Activated naive CD4-positive, alpha-beta T cell treated with anti-CD3 and anti-CD28 coated beads for 36 hours (primary cell): Measurements from ENCODE around the gene RHOBTB3. TPM values are rescaled to one million over a fixed set of nuclear protein-coding genes. Genes with fewer than 3 reads are reported as not detected.
"Not testable (repeated sequence)": the region's sequence is repeated elsewhere in the genome, so short reads cannot be mapped to it uniquely, and the experiment has no call there.

Experiments
- CTCF ChIA-PET: fragments of 350-600 bp; sonication (Branson Sonifier 250); formaldehyde crosslinking; loops from one replicate; lab custom pipeline; 2021; ENCODE audit warnings: antibody characterized with exemption; lab: Charles Lee
- DNase-seq: peaks from one replicate; pipeline ENCODE4 v3.0.0-alpha.2; 2020
- H3K27ac Mint-ChIP-seq: one replicate; pipeline ENCODE4 v1.8.0; 2021; ENCODE audit warnings: mild to moderate bottlenecking, mixed read lengths
- H3K27me3 Mint-ChIP-seq: one replicate; pipeline ENCODE4 v1.8.0; 2021; ENCODE audit warnings: low read depth, mixed read lengths
- H3K36me3 Mint-ChIP-seq: one replicate; pipeline ENCODE4 v1.8.0; 2021; ENCODE audit warnings: low read depth, mixed read lengths
- H3K4me1 Mint-ChIP-seq: one replicate; pipeline ENCODE4 v1.8.0; 2021; ENCODE audit warnings: low read depth, mixed read lengths
- H3K4me3 Mint-ChIP-seq: one replicate; pipeline ENCODE4 v1.8.0; 2021; ENCODE audit warnings: mild to moderate bottlenecking, moderate library complexity, mixed read lengths
- H3K9me3 Mint-ChIP-seq: one replicate; pipeline ENCODE4 v1.8.0; 2021; ENCODE audit warnings: mixed read lengths
- intact Hi-C: fragments of 100-400 bp; cut with micrococcal nuclease; formaldehyde crosslinking; loops from one replicate; pipeline ENCODE4 v1.15.1; 2023
- total RNA-seq, 2 experiments: library from RNA; stranded (reverse); gene quantifications; one replicate each; pipeline ENCODE4 v1.2.3, GENCODE V29; 2021

The RHOBTB3 gene
- total RNA-seq, 2 experiments from 2014 or later = 1.5 to 2.4 TPM

GRCh38 chr5:95830226-95830625, 99.1 kb downstream of the RHOBTB3 start:
- CTCF ChIA-PET = interaction anchor here (1.5 kb wide), 1 partner anchor 8 kb away, joined by 3 read pairs; the partner anchor contains the start of gene GLRX
- Mint-ChIP-seq H3K27me3 (no peaks in the 10 kb centered on the region), H3K36me3 (no peaks in the 10 kb centered on the region), H3K9me3 (no peaks in the 10 kb centered on the region), H3K4me1 (peaks cover 37% of the 10 kb centered on the region), H3K4me3 (no peak overlapping the region), H3K27ac (no peak overlapping the region)
- DNase-seq = no peak
- intact Hi-C loops = no loop called here

GRCh38 chr5:95832664-95833063, 101.5 kb downstream of the RHOBTB3 start:
- Mint-ChIP-seq H3K27me3 (no peaks in the 10 kb centered on the region), H3K4me3 (no peak overlapping the region), H3K36me3 (no peaks in the 10 kb centered on the region), H3K4me1 (peaks cover 45% of the 10 kb centered on the region), H3K27ac (no peak overlapping the region), H3K9me3 (no peaks in the 10 kb centered on the region)
- CTCF ChIA-PET = interaction anchor here (1.0 to 2.4 kb wide), 4 partner anchors 9 to 168 kb away, joined by 3 to 11 read pairs (median 4); no protein-coding TSS in a partner anchor
- DNase-seq = no peak
- intact Hi-C loops = no loop called here

- Mint-ChIP-seq H3K36me3 (no peaks in the 10 kb centered on the region), H3K4me1 (peaks cover 47% of the 10 kb centered on the region), H3K27me3 (no peaks in the 10 kb centered on the region), H3K9me3 (no peaks in the 10 kb centered on the region), H3K27ac (peak overlapping the region; percentile 92), H3K4me3 (peak overlapping the region; percentile 77)
- intact Hi-C loops = loop anchor here (1.0 to 2.0 kb wide), 5 partner anchors 7 to 281 kb away; partner anchors contain the start of genes ARSK and SKIC3
- peak; percentile 57 for DNase-seq
- CTCF ChIA-PET = interaction anchor here (1.1 to 17.5 kb wide), 7 partner anchors 7 to 51 kb away, joined by 4 to 497 read pairs (median 13); partner anchors contain the start of gene GLRX
Measured at GRCh38 chr5:95835682-95836385, 104.7 kb downstream of the RHOBTB3 start.

GRCh38 chr5:95836544-95836943, 105.4 kb downstream of the RHOBTB3 start:
- Mint-ChIP-seq H3K36me3 (no peaks in the 10 kb centered on the region), H3K27ac (peak overlapping the region; percentile 14)

GRCh38 chr5:95836971-95837370, 105.8 kb downstream of the RHOBTB3 start:
- not testable (repeated sequence) for H3K9me3 Mint-ChIP-seq

More at GRCh38 chr5:95836544-95836943, 105.4 kb downstream of the RHOBTB3 start:
- DNase-seq = no peak
- intact Hi-C loops = no loop called here
- H3K9me3 Mint-ChIP-seq = no peaks in the 10 kb centered on the region
- H3K4me3 Mint-ChIP-seq = no peak overlapping the region
- peaks cover 47% of the 10 kb centered on the region for H3K4me1 Mint-ChIP-seq
- H3K27me3 Mint-ChIP-seq = no peaks in the 10 kb centered on the region
- CTCF ChIA-PET = interaction anchor here (0.8 to 17.5 kb wide), 7 partner anchors 10 to 143 kb away, joined by 3 to 497 read pairs (median 13); partner anchors contain the start of gene GLRX

GRCh38 chr5:95837492-95837891, 106.4 kb downstream of the RHOBTB3 start:
- no peaks in the 10 kb centered on the region for H3K36me3 Mint-ChIP-seq
- peaks cover 46% of the 10 kb centered on the region for H3K4me1 Mint-ChIP-seq
- H3K4me3 Mint-ChIP-seq = no peak overlapping the region
- DNase-seq = no peak
- H3K27ac Mint-ChIP-seq = no peak overlapping the region
- CTCF ChIA-PET = interaction anchor here (0.6 to 17.5 kb wide), 6 partner anchors 9 to 215 kb away, joined by 3 to 497 read pairs (median 10); partner anchors contain the start of gene GLRX
- H3K9me3 Mint-ChIP-seq = no peaks in the 10 kb centered on the region
- intact Hi-C loops = no loop called here
- H3K27me3 Mint-ChIP-seq = no peaks in the 10 kb centered on the region

More at GRCh38 chr5:95836971-95837370, 105.8 kb downstream of the RHOBTB3 start:
- H3K27me3 Mint-ChIP-seq, intact Hi-C loops, DNase-seq, H3K36me3 Mint-ChIP-seq, H3K4me3 Mint-ChIP-seq: not testable (repeated sequence)
- H3K4me1 Mint-ChIP-seq = peaks cover 47% of the 10 kb centered on the region
- CTCF ChIA-PET = interaction anchor here (0.6 to 17.5 kb wide), 9 partner anchors 9 to 215 kb away, joined by 3 to 497 read pairs (median 5); partner anchors contain the start of gene GLRX
- H3K27ac Mint-ChIP-seq = peak overlapping the region; percentile 2

GRCh38 chr5:95838001-95838520, 106.9 kb downstream of the RHOBTB3 start:
- no peak overlapping the region for H3K27ac Mint-ChIP-seq
- H3K36me3 Mint-ChIP-seq = no peaks in the 10 kb centered on the region
- no peak overlapping the region for H3K4me3 Mint-ChIP-seq
- CTCF ChIA-PET = interaction anchor here (0.9 to 17.5 kb wide), 5 partner anchors 8 to 191 kb away, joined by 4 to 497 read pairs (median 6); partner anchors contain the start of gene GLRX
- H3K4me1 Mint-ChIP-seq = peaks cover 45% of the 10 kb centered on the region
- no peak for DNase-seq
- no peaks in the 10 kb centered on the region for H3K9me3 Mint-ChIP-seq
- no peaks in the 10 kb centered on the region for H3K27me3 Mint-ChIP-seq
- intact Hi-C loops = no loop called here

GRCh38 chr5:95838556-95838955, 107.4 kb downstream of the RHOBTB3 start:
- Mint-ChIP-seq H3K4me3 (no peak overlapping the region), H3K27ac (no peak overlapping the region), H3K9me3 (no peaks in the 10 kb centered on the region), H3K4me1 (peaks cover 46% of the 10 kb centered on the region), H3K36me3 (no peaks in the 10 kb centered on the region), H3K27me3 (no peaks in the 10 kb centered on the region)
- intact Hi-C loops = no loop called here
- CTCF ChIA-PET = interaction anchor here (1.1 to 17.5 kb wide), 3 partner anchors 8 to 54 kb away, joined by 6 to 497 read pairs (median 61); partner anchors contain the start of gene GLRX
- no peak for DNase-seq

- Mint-ChIP-seq H3K4me3 (no peak overlapping the region), H3K27me3 (no peaks in the 10 kb centered on the region), H3K27ac (no peak overlapping the region), H3K36me3 (no peaks in the 10 kb centered on the region), H3K4me1 (peaks cover 35% of the 10 kb centered on the region), H3K9me3 (no peaks in the 10 kb centered on the region)
- intact Hi-C loops = no loop called here
- CTCF ChIA-PET = interaction anchor here (0.7 to 17.5 kb wide), 6 partner anchors 8 to 68 kb away, joined by 3 to 497 read pairs (median 4); no protein-coding TSS in a partner anchor
- DNase-seq = no peak
Measured at GRCh38 chr5:95839658-95840057, 108.5 kb downstream of the RHOBTB3 start.

GRCh38 chr5:95840956-95841705, 110.0 kb downstream of the RHOBTB3 start:
- Mint-ChIP-seq H3K27me3 (no peaks in the 10 kb centered on the region), H3K27ac (peak overlapping the region; percentile 22), H3K9me3 (no peaks in the 10 kb centered on the region), H3K4me3 (no peak overlapping the region), H3K4me1 (peaks cover 27% of the 10 kb centered on the region), H3K36me3 (no peaks in the 10 kb centered on the region)
- CTCF ChIA-PET = interaction anchor here (0.6 to 17.5 kb wide), 5 partner anchors 20 to 177 kb away, joined by 3 to 497 read pairs (median 5); no protein-coding TSS in a partner anchor
- intact Hi-C loops = no loop called here
- DNase-seq = no peak

- no peaks in the 10 kb centered on the region for H3K9me3 Mint-ChIP-seq
- no peak overlapping the region for H3K4me3 Mint-ChIP-seq
- CTCF ChIA-PET = interaction anchor here (0.8 to 17.5 kb wide), 4 partner anchors 18 to 178 kb away, joined by 3 to 497 read pairs (median 6); no protein-coding TSS in a partner anchor
- H3K4me1 Mint-ChIP-seq = peaks cover 17% of the 10 kb centered on the region
- intact Hi-C loops = loop anchor here (2.0 kb wide), 1 partner anchor 123 kb away; no protein-coding TSS in a partner anchor
- peak overlapping the region; percentile 76 for H3K27ac Mint-ChIP-seq
- no peaks in the 10 kb centered on the region for H3K27me3 Mint-ChIP-seq
- no peak for DNase-seq
- no peaks in the 10 kb centered on the region for H3K36me3 Mint-ChIP-seq
Measured at GRCh38 chr5:95841914-95842812, 111.0 kb downstream of the RHOBTB3 start.
